Measurements from ENCODE around the gene HSP90AB1.

Gene HSP90AB1

DNA sequence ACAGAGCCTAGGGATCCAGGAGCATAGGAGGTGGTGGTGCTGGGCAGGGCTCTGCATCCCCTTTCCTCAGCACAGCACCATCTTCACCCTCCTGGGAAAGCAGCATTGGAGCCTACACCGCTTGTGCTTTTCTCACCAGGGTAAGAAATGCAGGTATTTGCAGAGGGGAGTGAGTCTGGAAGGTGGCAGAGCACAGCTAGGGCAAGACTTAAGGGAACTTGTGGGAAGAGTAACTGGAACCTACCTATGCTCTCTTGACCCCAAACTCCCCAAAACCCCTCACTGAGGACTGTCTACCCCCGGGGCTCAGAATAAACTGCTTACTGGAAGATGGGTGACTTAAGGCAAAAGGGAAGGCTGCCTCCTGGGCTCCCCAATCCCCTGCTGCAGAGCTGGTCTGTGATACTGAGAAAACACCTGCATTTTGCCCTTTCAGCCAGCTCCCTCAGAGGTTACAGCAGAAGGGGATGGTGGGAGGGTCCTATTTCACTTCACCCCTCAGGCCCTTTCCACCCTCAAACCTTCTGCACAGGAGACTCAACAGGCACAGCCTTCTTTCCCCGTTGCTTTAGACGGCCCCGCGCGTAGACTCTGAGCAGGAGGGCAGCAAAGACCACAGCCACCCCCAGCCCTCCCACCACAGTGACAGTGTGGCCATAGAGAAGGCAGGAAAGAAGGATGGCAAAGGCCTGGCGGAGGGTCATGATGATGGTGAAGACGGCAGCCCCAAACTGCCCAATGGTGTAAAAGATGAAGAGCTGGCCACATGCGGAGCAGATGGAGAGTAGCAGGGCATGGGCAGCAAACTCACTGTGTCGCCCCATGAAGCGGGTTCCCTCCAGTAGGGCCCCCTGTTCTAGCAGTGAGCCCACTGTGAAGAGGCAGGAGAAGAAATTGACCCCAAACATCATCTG lies 7.5 kb downstream of the HSP90AB1 start:
- Histone ChIP-seq H3K27ac (ENCODE audit: low read length) (no peak overlapping the region), H3K36me3 (ENCODE audit: insufficient read depth, low read depth, low read length) (peaks cover 80% of the 10 kb centered on the region), H3K4me1 (ENCODE audit: insufficient read depth, low read length) (peaks cover 13% of the 10 kb centered on the region), H3K27me3 (ENCODE audit: insufficient read depth, low read length) (no peaks in the 10 kb centered on the region), H3K9ac (ENCODE audit: low read depth, low read length) (no peak overlapping the region), H3K9me3 (ENCODE audit: insufficient read depth, low read depth, low read length) (no peaks in the 10 kb centered on the region), H3K4me3 (ENCODE audit: low read length) (no peak overlapping the region)

DNA sequence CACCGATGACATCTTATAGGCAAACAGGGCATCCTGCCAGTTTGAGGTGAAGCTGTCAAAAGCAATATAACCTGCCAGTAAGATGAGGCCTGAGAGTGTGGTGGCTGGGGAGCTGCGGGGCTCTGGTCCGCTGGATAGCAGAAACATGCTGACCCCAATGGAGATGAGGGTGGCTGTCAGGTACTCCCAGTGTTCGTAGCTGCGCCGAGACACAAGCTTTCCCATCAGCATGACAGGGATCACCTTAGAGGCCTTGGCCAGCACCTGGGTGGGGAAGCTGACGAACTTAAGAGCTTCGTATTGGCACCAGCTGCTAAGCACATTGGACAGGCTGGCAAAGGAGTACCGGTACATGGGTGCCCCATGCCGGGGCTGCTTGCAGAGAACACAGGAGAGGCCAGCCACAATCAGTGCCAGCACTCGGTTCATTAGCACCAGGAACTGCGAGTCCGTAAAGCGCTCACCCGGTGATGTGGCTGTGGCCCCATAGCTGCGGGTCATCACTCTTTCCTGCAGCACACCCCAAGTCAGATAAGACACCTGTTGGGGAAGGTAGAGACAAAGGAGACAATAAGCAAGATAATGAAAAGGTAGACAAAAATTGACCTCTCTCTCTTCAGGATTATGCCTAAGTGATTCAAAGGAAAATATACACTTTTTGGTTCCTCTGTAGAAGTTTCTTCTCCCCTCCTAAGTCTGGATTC lies 8.4 kb downstream of the HSP90AB1 start:
- no peaks in the 10 kb centered on the region for H3K9me3 ChIP-seq (ENCODE audit: insufficient read depth, low read depth, low read length)
- no peak overlapping the region for H3K27ac ChIP-seq (ENCODE audit: low read length)
- H3K4me1 ChIP-seq (ENCODE audit: insufficient read depth, low read length) = peaks cover 10% of the 10 kb centered on the region
- peak overlapping the region; percentile 91 for H3K4me3 ChIP-seq (ENCODE audit: low read length)
- H3K27me3 ChIP-seq (ENCODE audit: insufficient read depth, low read length) = no peaks in the 10 kb centered on the region
- peak overlapping the region; percentile 95; the same call in 1 of the 2 replicates for H3K9ac ChIP-seq (ENCODE audit: low read depth, low read length)
- peaks cover 80% of the 10 kb centered on the region for H3K36me3 ChIP-seq (ENCODE audit: insufficient read depth, low read depth, low read length)

DNA sequence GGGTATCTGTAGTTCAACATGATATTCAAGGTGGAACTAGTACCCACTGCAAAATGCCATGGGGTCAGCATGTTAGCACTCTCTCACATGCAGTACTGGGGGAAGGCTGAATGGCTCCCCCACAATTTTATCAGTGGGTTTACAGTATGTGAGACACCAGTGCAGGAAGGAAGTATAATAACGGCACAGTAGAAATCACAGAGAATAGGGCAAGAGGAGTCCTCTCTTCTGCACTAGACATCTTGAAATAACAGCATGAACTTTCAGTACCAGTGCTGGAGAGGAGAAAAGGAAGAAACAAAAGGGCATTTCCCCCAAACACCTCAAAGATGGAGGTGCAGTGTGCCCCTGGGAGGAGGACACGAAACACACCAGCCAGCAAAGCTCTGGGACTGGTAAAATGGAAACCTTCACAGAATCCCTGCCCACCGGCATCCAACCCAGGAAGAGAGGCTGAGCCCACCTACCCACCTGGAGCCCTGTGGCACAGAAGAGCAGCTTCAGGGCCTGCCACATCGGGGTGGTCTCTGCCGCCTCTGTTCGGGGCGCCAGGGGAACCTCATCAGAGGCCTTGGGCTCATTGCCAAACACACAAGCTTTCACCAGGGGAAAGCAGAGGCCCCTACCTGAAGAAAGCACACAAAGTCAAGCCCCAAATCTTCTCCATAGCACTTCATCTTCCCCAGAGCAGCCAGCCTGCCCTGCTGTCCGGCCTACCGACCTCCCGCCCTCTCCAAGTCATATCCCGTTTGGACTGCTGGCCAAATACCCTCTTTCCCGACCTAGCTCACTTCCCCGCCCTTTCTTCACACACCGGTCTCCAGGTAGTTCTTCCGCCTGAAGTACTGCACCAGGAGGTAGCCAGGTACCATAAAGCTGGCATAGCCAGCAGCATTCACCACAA lies 9.2 kb downstream of the HSP90AB1 start:
- Histone ChIP-seq H3K4me1 (ENCODE audit: insufficient read depth, low read length) (peaks cover 10% of the 10 kb centered on the region), H3K4me3 (ENCODE audit: low read length) (peak overlapping the region; percentile 91), H3K36me3 (ENCODE audit: insufficient read depth, low read depth, low read length) (peaks cover 75% of the 10 kb centered on the region), H3K9me3 (ENCODE audit: insufficient read depth, low read depth, low read length) (no peaks in the 10 kb centered on the region), H3K9ac (ENCODE audit: low read depth, low read length) (peak overlapping the region; percentile 95), H3K27me3 (ENCODE audit: insufficient read depth, low read length) (no peaks in the 10 kb centered on the region), H3K27ac (ENCODE audit: low read length) (peak overlapping the region; percentile 84)

DNA sequence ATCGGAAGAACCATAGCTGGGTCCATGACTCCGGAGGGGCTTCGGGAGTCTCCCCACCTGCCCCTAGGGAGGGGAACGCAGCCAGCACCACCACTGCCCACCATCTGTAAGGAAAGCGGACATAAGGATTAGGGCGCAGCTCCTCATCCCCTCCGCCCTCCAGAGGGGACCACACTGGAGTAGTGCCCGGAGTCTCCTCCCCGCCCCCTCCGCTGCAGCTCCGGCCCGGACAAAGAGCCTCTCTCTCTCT lies 9.8 kb downstream of the HSP90AB1 start:
- H3K27ac ChIP-seq (ENCODE audit: low read length) = peak overlapping the region; percentile 84
- peaks cover 9% of the 10 kb centered on the region for H3K4me1 ChIP-seq (ENCODE audit: insufficient read depth, low read length)
- peaks cover 75% of the 10 kb centered on the region for H3K36me3 ChIP-seq (ENCODE audit: insufficient read depth, low read depth, low read length)
- no peaks in the 10 kb centered on the region for H3K9me3 ChIP-seq (ENCODE audit: insufficient read depth, low read depth, low read length)
- peak overlapping the region; percentile 95 for H3K9ac ChIP-seq (ENCODE audit: low read depth, low read length)
- H3K4me3 ChIP-seq (ENCODE audit: low read length) = peak overlapping the region; percentile 91
- H3K27me3 ChIP-seq (ENCODE audit: insufficient read depth, low read length) = no peaks in the 10 kb centered on the region

DNA sequence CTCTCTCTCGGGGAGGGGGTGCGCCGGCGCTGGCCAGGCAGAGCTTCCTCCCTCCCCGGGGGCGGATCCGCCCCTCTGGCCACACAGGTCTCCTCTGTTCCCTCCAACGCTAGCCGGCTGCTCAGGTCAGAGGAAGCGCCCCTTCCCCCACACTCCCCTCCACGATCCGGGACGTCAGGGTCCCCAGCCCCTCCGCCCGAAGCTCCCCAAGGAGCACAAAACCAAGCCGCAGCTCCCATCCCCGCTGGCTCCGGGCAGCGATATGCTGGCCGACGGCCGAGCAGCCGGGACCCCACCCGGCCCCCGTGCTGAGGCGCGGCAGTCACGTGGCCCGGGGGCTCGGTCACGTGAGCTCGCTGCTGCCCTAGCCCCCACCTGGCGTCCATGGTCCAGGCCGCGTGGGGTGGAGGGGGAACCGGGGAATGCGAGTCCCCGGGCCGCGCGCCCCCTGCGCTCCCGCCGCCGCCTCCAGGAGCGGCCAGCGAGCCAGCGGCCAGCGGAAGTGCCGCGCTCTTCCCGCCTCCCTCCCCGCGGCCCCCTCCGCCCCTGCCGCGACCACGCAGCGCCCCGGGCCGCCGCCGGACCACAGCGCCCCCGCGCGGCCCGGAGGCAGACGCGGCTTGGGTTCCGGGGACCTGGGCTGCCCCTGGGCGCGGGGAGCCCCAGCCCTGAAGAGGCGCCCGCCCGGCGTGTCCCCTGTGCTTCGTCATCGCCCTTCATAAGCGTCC lies 10.3 kb downstream of the HSP90AB1 start, which contains the start of gene SLC35B2:
Gene SLC35B2, minus strand, starts transcription at position 504 of the 728 bp plus-strand sequence. Its CDS starts 118 bp downstream, at position 386.
- Histone ChIP-seq H3K36me3 (ENCODE audit: insufficient read depth, low read depth, low read length) (peaks cover 73% of the 10 kb centered on the region), H3K4me1 (ENCODE audit: insufficient read depth, low read length) (peaks cover 10% of the 10 kb centered on the region)

DNA sequence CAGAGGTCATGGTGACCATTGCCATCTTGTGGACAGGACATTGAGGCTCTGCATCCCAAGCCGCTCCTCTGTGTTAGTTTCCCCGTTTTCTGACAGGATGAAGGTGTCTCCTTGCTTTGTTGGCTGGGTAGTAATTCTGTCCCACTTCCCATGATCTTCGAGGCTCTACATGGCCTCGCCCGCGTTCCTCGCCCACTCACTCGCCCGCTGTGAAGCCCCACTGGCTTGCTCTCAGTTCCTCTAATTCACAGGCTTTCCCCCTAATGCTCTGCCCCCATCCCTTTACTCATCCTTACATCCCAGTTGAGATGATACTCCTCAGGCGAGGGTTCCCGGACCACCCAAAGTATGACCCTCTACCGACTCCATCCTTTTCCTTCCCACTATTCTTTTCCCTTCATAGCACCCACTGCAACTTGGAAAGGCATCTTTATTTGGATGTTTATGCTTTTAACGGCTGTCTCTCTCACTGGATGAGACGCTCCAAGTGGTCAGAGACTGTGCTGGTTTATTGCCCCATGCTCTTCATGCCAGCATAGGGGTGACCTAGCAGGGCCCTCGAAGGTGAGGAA lies 10.9 kb downstream of the HSP90AB1 start:
- no peaks in the 10 kb centered on the region for H3K9me3 ChIP-seq (ENCODE audit: insufficient read depth, low read depth, low read length)
- no peaks in the 10 kb centered on the region for H3K27me3 ChIP-seq (ENCODE audit: insufficient read depth, low read length)
- H3K27ac ChIP-seq (ENCODE audit: low read length) = no peak overlapping the region
- peaks cover 66% of the 10 kb centered on the region for H3K36me3 ChIP-seq (ENCODE audit: insufficient read depth, low read depth, low read length)
- H3K4me3 ChIP-seq (ENCODE audit: low read length) = peak overlapping the region; percentile 91
- H3K4me1 ChIP-seq (ENCODE audit: insufficient read depth, low read length) = peaks cover 16% of the 10 kb centered on the region
- peak overlapping the region; percentile 73; the same call in 1 of the 2 replicates for H3K9ac ChIP-seq (ENCODE audit: low read depth, low read length)

More for the DNA sequence above, 10.3 kb downstream of the HSP90AB1 start, which contains the start of gene SLC35B2:
- no peaks in the 10 kb centered on the region for H3K27me3 ChIP-seq (ENCODE audit: insufficient read depth, low read length)
- peak within 1 kb of the TSS; percentile 91 for H3K4me3 ChIP-seq (ENCODE audit: low read length)
- no peaks in the 10 kb centered on the region for H3K9me3 ChIP-seq (ENCODE audit: insufficient read depth, low read depth, low read length)
- H3K9ac ChIP-seq (ENCODE audit: low read depth, low read length) = peak within 1 kb of the TSS; percentile 95
- H3K27ac ChIP-seq (ENCODE audit: low read length) = peak within 1 kb of the TSS; percentile 84

DNA sequence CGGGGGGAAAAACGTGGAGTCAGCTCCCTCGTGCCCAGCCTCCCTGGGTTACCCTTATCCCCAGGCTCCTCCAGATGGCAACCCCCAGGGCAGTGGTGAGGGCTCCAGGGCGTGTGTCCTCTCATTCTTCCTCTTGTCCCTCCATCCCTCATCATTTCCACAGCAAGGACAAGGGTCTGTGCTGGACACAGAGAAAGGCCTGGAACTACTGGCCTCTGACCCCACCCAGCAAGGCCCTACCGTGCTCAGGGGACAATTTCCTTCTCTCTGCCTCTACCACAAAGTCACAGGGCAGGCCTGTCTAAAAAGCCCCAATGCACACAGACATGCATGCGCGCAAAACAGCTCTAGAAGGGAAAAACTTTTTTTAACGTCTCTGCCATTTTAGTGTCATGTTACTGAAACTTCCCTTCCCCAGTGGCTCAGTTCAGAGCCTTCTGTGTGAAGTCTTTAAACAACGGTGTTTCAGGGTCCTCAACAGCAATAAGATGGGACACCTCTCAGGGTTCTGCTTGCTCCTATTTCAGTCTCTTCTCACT lies 11.5 kb downstream of the HSP90AB1 start:
- Histone ChIP-seq H3K27ac (ENCODE audit: low read length) (no peak overlapping the region), H3K9ac (ENCODE audit: low read depth, low read length) (peak overlapping the region; percentile 73; the same call in 1 of the 2 replicates), H3K36me3 (ENCODE audit: insufficient read depth, low read depth, low read length) (peaks cover 61% of the 10 kb centered on the region), H3K4me3 (ENCODE audit: low read length) (no peak overlapping the region; the same call in 1 of the 2 replicates), H3K27me3 (ENCODE audit: insufficient read depth, low read length) (no peaks in the 10 kb centered on the region), H3K4me1 (ENCODE audit: insufficient read depth, low read length) (peaks cover 22% of the 10 kb centered on the region), H3K9me3 (ENCODE audit: insufficient read depth, low read depth, low read length) (no peaks in the 10 kb centered on the region)

DNA sequence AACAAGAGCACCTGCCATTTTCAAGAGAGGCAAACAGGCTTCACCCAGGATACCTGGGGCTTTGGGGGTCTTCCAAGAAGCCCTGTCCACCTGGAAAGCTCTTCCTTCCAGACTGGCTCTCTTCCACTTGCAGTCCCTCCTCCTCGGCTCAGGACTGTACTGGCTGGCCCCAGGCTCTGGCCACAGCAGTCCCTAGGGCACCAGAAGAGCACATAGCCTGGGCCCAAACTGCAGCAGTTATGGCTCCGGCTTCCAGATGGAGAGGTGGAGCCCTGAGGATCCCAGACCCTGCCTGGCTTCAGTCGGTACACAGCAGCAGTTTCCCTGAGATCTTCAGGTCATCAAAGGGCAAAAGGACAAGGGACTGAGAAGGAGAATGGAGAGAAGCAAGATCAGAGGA lies 12.0 kb downstream of the HSP90AB1 start:
- H3K27ac ChIP-seq (ENCODE audit: low read length) = no peak overlapping the region
- no peaks in the 10 kb centered on the region for H3K9me3 ChIP-seq (ENCODE audit: insufficient read depth, low read depth, low read length)
- no peak overlapping the region for H3K4me3 ChIP-seq (ENCODE audit: low read length)
- H3K4me1 ChIP-seq (ENCODE audit: insufficient read depth, low read length) = peaks cover 27% of the 10 kb centered on the region
- H3K9ac ChIP-seq (ENCODE audit: low read depth, low read length) = no peak overlapping the region
- peaks cover 56% of the 10 kb centered on the region for H3K36me3 ChIP-seq (ENCODE audit: insufficient read depth, low read depth, low read length)
- no peaks in the 10 kb centered on the region for H3K27me3 ChIP-seq (ENCODE audit: insufficient read depth, low read length)

DNA sequence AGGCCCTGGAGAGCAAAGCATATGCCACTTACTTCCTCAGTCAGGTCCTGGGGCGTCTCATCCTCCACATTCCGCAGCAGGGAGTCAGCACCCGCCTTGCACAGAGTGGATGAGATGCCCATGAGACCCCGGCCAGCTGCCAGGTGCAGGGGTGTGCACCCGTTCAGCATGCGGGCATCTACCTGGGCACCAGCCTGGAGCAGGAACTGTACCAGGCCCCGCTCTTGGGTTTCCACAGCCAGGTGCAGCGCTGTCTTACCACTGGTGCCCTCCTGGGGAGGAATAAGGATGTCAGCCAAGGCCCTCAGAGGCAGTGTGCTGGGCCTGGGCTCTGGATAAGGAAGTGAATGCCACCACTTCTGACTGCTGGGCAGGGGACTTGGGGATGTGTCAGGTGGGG lies 13.1 kb downstream of the HSP90AB1 start:
- no peaks in the 10 kb centered on the region for H3K9me3 ChIP-seq (ENCODE audit: insufficient read depth, low read depth, low read length)
- no peak overlapping the region for H3K27ac ChIP-seq (ENCODE audit: low read length)
- peaks cover 36% of the 10 kb centered on the region for H3K4me1 ChIP-seq (ENCODE audit: insufficient read depth, low read length)
- H3K4me3 ChIP-seq (ENCODE audit: low read length) = no peak overlapping the region
- peaks cover 7% of the 10 kb centered on the region for H3K27me3 ChIP-seq (ENCODE audit: insufficient read depth, low read length)
- H3K9ac ChIP-seq (ENCODE audit: low read depth, low read length) = no peak overlapping the region
- peaks cover 45% of the 10 kb centered on the region for H3K36me3 ChIP-seq (ENCODE audit: insufficient read depth, low read depth, low read length)

DNA sequence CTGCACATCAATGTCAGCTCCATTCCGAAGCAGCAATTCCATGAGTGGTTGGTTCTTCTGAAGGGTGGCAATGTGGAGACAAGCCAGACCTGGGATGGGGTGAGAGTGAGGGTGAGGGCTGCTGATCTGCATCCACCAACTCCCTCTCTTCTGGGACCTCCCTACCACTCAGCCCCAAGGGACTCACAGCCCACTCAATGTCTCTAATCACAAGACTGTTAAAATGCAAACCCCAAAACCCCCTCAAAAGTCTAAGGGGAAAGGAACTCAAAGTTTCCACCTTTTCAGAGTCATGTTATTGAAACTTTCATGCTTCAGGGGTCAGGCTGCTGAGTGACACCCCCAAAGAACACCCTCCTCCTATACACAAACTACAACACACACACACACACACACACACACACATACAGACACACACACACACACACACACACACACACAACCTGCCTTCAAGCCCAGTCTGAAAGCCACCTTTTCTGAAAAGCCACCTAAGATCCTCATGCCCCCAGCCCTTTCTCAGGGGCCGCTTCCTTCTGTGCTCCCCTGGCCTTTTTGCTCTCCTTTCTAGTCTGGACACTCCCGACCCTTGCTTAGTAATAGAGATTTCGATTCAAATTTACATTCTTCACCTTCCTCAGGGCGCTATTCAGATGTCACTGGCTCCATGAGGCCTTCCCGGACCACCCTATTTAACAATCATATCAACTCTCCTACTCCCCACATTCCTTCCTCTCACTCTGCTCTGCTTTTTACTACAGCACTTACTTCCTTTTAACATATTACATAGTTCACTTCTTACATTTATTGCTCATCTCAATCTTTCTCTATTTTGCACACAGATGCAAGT lies 13.8 kb downstream of the HSP90AB1 start:
- peaks cover 33% of the 10 kb centered on the region for H3K4me1 ChIP-seq (ENCODE audit: insufficient read depth, low read length)
- peaks cover 38% of the 10 kb centered on the region for H3K36me3 ChIP-seq (ENCODE audit: insufficient read depth, low read depth, low read length)
- H3K27ac ChIP-seq (ENCODE audit: low read length) = no peak overlapping the region

More for the DNA sequence above, 13.8 kb downstream of the HSP90AB1 start:
- Histone ChIP-seq H3K4me3 (ENCODE audit: low read length) (no peak overlapping the region), H3K9me3 (ENCODE audit: insufficient read depth, low read depth, low read length) (no peaks in the 10 kb centered on the region), H3K27me3 (ENCODE audit: insufficient read depth, low read length) (peaks cover 7% of the 10 kb centered on the region), H3K9ac (ENCODE audit: low read depth, low read length) (no peak overlapping the region)
